KG1 (cell line): ENCODE measurements around the gene ADORA1.
A peak's percentile ranks its signal among the peaks of the same experiment; 100 is the strongest.

Source experiments
- DNase-seq: peaks from one replicate; lab custom pipeline; 2025; lab: John Stamatoyannopoulos, UW

ADORA1 gene

DNA sequence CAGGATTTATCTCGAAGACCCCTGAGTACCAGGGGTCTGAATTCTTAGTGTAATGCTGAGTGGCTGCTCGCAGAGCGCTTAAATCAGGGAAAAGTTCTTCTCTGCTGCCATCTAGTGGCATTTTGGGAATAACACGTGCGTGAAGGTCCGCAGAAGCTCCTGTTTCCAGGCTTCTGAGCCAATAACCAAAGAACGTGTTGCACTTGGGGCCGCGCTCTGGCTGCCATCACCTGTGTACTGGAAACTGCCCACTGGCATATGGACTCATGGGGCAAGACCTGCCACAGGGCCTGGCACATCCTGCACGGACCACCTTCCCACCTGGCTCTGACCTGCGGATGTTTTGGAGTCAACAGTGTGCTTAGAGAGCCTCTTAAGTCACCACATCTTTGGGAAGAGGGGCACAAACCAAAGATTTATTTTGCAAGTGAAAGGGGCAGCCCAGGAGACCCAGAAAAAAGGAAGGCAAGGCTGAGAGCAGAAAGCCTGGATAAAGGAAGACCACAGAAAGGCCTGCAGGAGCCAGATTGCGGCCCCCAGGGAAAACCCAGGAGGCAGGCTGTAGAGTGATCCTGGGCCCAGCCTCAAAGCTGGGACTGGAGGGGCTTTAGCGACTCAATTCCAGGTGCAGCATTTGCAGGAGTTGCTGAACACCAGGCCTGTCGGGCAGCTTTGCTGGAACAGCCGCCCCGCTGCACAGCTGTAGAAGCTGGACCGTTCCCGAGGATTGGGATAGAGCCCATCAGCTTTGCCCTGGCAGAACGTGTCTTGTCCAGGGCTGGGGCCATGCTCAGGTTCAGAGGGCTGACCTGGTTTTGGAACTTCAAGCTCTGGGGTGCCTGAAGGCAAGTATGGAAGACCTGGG is 89.0 kb downstream of the ADORA1 start:
- peak; percentile 61 for DNase-seq
